ENCODE data around the gene TMEM178B.

Gene TMEM178B

DNA sequence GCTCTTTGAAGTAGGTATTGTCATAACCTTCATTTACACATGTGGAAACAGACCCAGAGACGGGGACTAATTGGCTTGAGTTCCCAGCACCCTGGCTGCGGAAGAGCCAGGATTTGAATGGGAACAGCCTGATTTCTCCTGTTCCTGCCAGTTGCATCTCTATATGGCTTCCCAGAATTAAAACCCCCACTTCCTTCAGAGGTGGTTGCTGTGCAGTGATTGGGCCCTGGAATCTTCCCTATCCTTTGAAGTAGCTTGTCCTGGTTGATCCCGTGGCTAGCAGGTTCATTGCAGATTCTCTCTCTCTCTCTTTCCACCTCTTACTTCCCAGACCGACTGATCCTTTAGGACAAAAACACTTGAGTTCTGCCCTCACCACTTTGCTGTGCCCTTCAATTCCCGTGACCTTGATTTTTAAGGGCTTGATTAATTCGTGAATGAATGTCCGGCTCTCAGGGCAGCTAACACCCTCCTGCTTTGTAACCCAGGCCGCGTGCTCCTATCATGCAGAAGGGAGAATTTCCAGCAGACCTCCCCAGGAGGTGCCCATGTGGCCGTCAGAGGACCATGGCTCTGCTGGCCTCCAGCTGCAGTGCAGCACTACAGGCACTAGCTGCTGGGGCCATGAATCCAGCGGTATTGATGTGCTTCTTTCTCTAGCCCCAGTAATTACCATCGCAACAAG, 356.7 kb downstream of the TMEM178B start:
- no peak overlapping the region for H3K4me3 ChIP-seq (ENCODE audit: low read depth, low read length)
- TF ChIP-seq, protein P1, sequence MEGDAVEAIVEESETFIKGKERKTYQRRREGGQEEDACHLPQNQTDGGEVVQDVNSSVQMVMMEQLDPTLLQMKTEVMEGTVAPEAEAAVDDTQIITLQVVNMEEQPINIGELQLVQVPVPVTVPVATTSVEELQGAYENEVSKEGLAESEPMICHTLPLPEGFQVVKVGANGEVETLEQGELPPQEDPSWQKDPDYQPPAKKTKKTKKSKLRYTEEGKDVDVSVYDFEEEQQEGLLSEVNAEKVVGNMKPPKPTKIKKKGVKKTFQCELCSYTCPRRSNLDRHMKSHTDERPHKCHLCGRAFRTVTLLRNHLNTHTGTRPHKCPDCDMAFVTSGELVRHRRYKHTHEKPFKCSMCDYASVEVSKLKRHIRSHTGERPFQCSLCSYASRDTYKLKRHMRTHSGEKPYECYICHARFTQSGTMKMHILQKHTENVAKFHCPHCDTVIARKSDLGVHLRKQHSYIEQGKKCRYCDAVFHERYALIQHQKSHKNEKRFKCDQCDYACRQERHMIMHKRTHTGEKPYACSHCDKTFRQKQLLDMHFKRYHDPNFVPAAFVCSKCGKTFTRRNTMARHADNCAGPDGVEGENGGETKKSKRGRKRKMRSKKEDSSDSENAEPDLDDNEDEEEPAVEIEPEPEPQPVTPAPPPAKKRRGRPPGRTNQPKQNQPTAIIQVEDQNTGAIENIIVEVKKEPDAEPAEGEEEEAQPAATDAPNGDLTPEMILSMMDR (IDR thresholded peaks at IDR 0.05; ENCODE audit: low read depth, low read length, missing control alignments), result no peak
- in situ Hi-C loops (cut with HindIII; ENCODE audit: low sequenced_read_pairs), result no loop called here
- no peak for DNase-seq (ENCODE audit: low read depth)

DNA sequence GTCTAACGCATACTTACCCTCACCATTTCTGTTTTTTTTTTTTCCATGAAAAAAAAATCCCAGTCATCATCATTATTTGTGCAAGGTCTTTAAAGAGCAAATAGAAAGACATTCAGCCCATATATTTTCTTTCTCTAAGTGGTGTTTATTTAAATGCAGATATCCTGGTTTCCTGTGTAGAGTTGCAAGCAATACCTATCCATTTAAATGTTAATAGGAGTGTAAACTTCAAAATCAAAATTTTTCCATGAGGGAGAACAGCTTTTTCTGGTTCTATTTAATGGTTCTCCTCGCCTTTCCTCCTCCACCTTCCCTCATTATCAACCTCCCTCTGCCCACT, 357.2 kb downstream of the TMEM178B start:
- no peak for DNase-seq (ENCODE audit: low read depth)
- TF ChIP-seq, protein P1 (IDR thresholded peaks at IDR 0.05; ENCODE audit: low read depth, low read length, missing control alignments), result no peak
- in situ Hi-C loops (cut with HindIII; ENCODE audit: low sequenced_read_pairs), result no loop called here
- no peak overlapping the region for H3K4me3 ChIP-seq (ENCODE audit: low read depth, low read length)

DNA sequence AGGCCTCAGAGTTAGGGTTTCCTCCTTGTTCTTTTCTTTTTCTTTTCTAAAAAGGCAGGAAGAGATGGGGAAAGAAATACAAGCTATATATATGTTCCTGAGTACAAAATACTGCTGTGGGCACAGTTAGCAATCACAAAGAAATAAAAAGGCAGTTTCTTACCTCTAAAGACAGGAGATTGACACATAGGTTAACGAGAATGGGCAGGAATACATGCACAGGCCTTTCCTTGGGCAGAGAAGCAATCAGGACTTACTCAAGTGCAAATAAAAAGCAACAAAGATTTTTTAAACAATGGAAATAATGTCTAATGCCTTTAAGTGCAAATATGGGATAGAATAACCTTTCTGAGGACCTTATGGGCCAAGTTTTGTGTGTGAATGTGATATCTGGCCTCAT, 357.8 kb downstream of the TMEM178B start:
- no peak overlapping the region for H3K4me3 ChIP-seq (ENCODE audit: low read depth, low read length)
- TF ChIP-seq, protein P1 (IDR thresholded peaks at IDR 0.05; ENCODE audit: low read depth, low read length, missing control alignments), result no peak
- DNase-seq (ENCODE audit: low read depth), result no peak
- in situ Hi-C loops (cut with HindIII; ENCODE audit: low sequenced_read_pairs), result no loop called here

DNA sequence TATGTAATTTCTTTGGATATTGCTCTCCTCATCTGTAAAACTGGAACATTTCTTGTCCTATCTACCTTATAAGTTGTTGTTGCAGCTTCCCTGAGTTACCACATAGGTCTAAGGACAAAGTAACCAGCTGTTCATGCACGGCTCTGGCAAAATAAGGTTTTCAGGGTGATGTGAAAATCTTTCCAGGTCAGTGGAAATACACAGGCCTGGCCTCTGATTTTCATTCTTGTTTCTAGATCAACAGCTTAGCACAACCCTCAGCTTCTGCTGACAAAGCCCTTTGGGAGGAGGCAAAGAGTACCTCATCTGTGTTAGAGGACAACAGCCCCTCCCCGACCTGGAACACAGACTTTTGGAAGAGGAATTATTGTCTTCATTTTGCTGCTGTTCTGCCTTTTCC, 359.8 kb downstream of the TMEM178B start:
- no peak overlapping the region for H3K4me3 ChIP-seq (ENCODE audit: low read depth, low read length)
- no peak for DNase-seq (ENCODE audit: low read depth)
- in situ Hi-C loops (cut with HindIII; ENCODE audit: low sequenced_read_pairs), result no loop called here
- TF ChIP-seq, protein P1 (IDR thresholded peaks at IDR 0.05; ENCODE audit: low read depth, low read length, missing control alignments), result no peak

DNA sequence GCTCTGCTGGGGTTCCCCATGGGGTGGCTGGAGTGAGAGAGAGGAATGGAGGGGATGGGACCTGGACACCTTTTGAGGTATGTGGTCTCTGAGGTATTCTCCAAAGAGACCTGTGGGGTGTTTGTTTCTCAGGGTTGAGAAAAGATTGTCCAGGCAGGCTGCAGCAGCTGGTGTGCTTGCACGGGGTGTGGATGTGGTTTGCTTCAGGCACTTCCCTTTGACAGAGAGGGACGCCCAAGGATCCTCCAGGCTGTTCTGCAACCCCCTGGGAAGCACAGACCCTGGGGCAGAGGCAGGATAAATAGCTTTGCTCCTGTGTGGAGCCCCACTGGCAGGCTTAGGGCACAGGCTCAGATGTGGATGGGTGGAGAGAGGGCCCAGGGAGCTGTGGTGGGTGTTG, 362.3 kb downstream of the TMEM178B start:
- no peak overlapping the region for H3K4me3 ChIP-seq (ENCODE audit: low read depth, low read length)
- DNase-seq (ENCODE audit: low read depth), result no peak
- in situ Hi-C loops (cut with HindIII; ENCODE audit: low sequenced_read_pairs), result no loop called here
- TF ChIP-seq, protein P1 (IDR thresholded peaks at IDR 0.05; ENCODE audit: low read depth, low read length, missing control alignments), result no peak

DNA sequence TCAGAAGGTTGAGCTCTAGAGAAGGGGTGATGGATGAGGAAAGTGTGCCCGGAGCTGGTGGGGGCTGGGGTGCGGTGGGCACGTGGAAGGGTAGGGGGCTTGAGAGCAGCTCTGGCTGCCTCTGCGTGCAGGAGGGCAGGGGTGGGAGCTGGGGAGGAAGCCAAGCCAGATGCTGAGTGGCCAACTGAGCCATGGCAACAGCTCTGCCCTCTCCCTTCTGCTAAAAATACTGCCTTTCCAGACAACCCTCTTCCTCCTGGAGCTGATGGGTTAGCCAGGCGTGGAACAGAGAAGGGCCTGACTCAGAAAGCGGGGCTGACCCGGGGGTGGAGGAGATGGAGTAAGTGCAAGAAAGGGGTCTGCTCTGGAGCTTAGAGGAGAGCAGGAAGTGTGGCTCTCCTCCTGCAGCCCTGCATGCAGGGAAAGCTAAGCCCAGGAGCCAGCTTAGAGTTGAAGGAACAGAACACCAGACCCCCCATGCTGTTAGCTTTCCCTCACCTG, 362.8 kb downstream of the TMEM178B start:
- in situ Hi-C loops (cut with HindIII; ENCODE audit: low sequenced_read_pairs), result no loop called here
- DNase-seq (ENCODE audit: low read depth), result no peak
- H3K4me3 ChIP-seq (ENCODE audit: low read depth, low read length), result no peak overlapping the region
- TF ChIP-seq, protein P1 (IDR thresholded peaks at IDR 0.05; ENCODE audit: low read depth, low read length, missing control alignments), result no peak
